Lung (tissue), 12 donors: Measurements from ENCODE around the gene PRDM5. TPM values are rescaled to one million over a fixed set of nuclear protein-coding genes. Genes with fewer than 3 reads are reported as not detected.

Experiments used
- ATAC-seq: fragments of 200-7000 bp; cut with Tn5 transposase; one replicate; pipeline ENCODE4 v1.9.1; 2020; ENCODE audit warnings: moderate number of reproducible peaks; ENCODE audit not compliant: insufficient read depth, low FRiP score
- DNase-seq, 3 donors: peaks; one replicate each; pipeline ENCODE4 v3.0.0-alpha.2; 2013 to 2017
- H3K27ac ChIP-seq, 2 donors: one replicate each; pipeline ENCODE4 v1.5.1; 2013; ENCODE audit warnings: mild to moderate bottlenecking in 2 of 2, moderate library complexity in 2 of 2, control low read depth in 1 of 2, inconsistent platforms in 1 of 2, low read depth in 1 of 2, low read length in 1 of 2
- H3K27me3 ChIP-seq, 3 donors: one replicate each; pipeline ENCODE4 v1.5.1; 2013; ENCODE audit warnings: low read length in 2 of 3; ENCODE audit not compliant: control insufficient read depth in 3 of 3, insufficient read depth in 3 of 3
- H3K36me3 ChIP-seq, 4 donors: one replicate each; pipeline ENCODE4 v1.5.1; 2013; ENCODE audit warnings: low read length in 4 of 4, mild to moderate bottlenecking in 1 of 4, moderate library complexity in 1 of 4; ENCODE audit not compliant: control insufficient read depth in 4 of 4, insufficient read depth in 4 of 4
- H3K4me1 ChIP-seq, 5 donors: one replicate each; pipeline ENCODE4 v1.5.1; 2013; ENCODE audit warnings: low read length in 5 of 5, mild to moderate bottlenecking in 2 of 5, moderate library complexity in 1 of 5; ENCODE audit not compliant: control insufficient read depth in 5 of 5, insufficient read depth in 5 of 5
- H3K4me3 ChIP-seq: one replicate; pipeline ENCODE4 v1.5.1; 2013; ENCODE audit warnings: mild to moderate bottlenecking, control low read depth, moderate library complexity
- H3K9ac ChIP-seq, 2 donors: one replicate each; pipeline ENCODE4 v1.5.1; 2013; ENCODE audit warnings: low read length in 2 of 2, control low read depth in 1 of 2; ENCODE audit not compliant: insufficient read depth in 1 of 2
- H3K9me3 ChIP-seq, 4 donors: one replicate each; pipeline ENCODE4 v1.5.1; 2013; ENCODE audit warnings: low read length in 3 of 4, mild to moderate bottlenecking in 1 of 4, moderate library complexity in 1 of 4; ENCODE audit not compliant: control insufficient read depth in 4 of 4, insufficient read depth in 3 of 4
- CTCF ChIP-seq: IDR thresholded peaks from 2 replicates; pipeline ENCODE4 v1.5.1; 2012; ENCODE audit warnings: mild to moderate bottlenecking; ENCODE audit errors: control extremely low read depth, extremely low read depth
- WGBS, 2 donors: extraction: QIAGEN DNeasy Blood & Tissue Kit; methylation state at CpG; one replicate each; pipeline ENCODE4 v1.1.7; 2013; 5-methylcytosine and 5-hydroxymethylcytosine counted together
- polyA plus RNA-seq, 2 donors: library from polyadenylated mRNA; stranded (reverse); fragments of 200-250 nt; gene quantifications; one replicate each; pipeline ENCODE4 v1.2.1, GENCODE V29; 2013
- total RNA-seq, 2 donors: library from RNA; depleted of rRNA in 1 of 2; stranded (reverse); fragments of >200 nt in 1 of 2; gene quantifications; one replicate each; pipeline ENCODE4 v1.2.1, GENCODE V29; 2014 to 2021
- donor health status: control.
- donor health status: control.
- donor health status: Bipolar disorder and iron deficiency.
- donor health status: healthy.
- donor health status: DM: yes; HTN: yes; CAD: no.

The PRDM5 gene
- total and polyA plus RNA-seq, 4 donors: 3.0 to 57.6 (median 9.2) TPM

GRCh38 chr4:120775431-120775830, 147.1 kb downstream of the PRDM5 start:
- Histone ChIP-seq H3K36me3 (no peaks in the 10 kb centered on the region), H3K27me3 (no peaks in the 10 kb centered on the region), H3K9ac (no peak overlapping the region), H3K9me3 (no peaks in the 10 kb centered on the region), H3K27ac (no peak overlapping the region), H3K4me1 (peaks cover 0 to 16% (median 0%) of the 10 kb centered on the region in 5 donors), H3K4me3 (no peak overlapping the region)
- TF ChIP-seq CTCF: no peak
- DNase-seq (no peak), ATAC-seq (no peak)

GRCh38 chr4:120773641-120774040, 148.9 kb downstream of the PRDM5 start:
- no peak for TF ChIP-seq CTCF
- H3K9me3 ChIP-seq: no peaks in the 10 kb centered on the region
- H3K27ac ChIP-seq: no peak overlapping the region
- H3K4me3 ChIP-seq: no peak overlapping the region
- DNase-seq (peak in 2 of 3 donors; percentile 21 to 35), ATAC-seq (no peak)
- H3K36me3 ChIP-seq: no peaks in the 10 kb centered on the region
- 37 to 62% methylated on average over 1 of the region's 1 CpG for WGBS, 2 donors
- H3K9ac ChIP-seq: no peak overlapping the region
- peaks cover 0 to 21% (median 0%) of the 10 kb centered on the region in 5 donors for H3K4me1 ChIP-seq
- no peaks in the 10 kb centered on the region for H3K27me3 ChIP-seq

GRCh38 chr4:120771907-120772306, 150.6 kb downstream of the PRDM5 start:
- WGBS, 2 donors: 90 to 94% methylated on average over 2 of the region's 2 CpGs
- no peak overlapping the region for H3K27ac ChIP-seq
- no peak for TF ChIP-seq CTCF
- no peaks in the 10 kb centered on the region for H3K9me3 ChIP-seq
- DNase-seq (no peak), ATAC-seq (no peak)
- no peaks in the 10 kb centered on the region for H3K36me3 ChIP-seq
- no peak overlapping the region for H3K4me3 ChIP-seq
- peaks cover 0 to 11% (median 0%) of the 10 kb centered on the region in 5 donors for H3K4me1 ChIP-seq
- no peaks in the 10 kb centered on the region for H3K27me3 ChIP-seq
- H3K9ac ChIP-seq: no peak overlapping the region

GRCh38 chr4:120770897-120771296, 151.6 kb downstream of the PRDM5 start:
- Histone ChIP-seq H3K36me3 (no peaks in the 10 kb centered on the region), H3K27me3 (no peaks in the 10 kb centered on the region), H3K4me3 (no peak overlapping the region), H3K27ac (no peak overlapping the region), H3K4me1 (peaks cover 0 to 9% (median under 1%) of the 10 kb centered on the region in 5 donors), H3K9ac (no peak overlapping the region), H3K9me3 (no peaks in the 10 kb centered on the region)
- DNase-seq: no peak
- 96 to 98% methylated on average over 1 of the region's 1 CpG for WGBS, 2 donors
- no peak for ATAC-seq
- TF ChIP-seq CTCF: no peak
